Nephron (organoid): ENCODE measurements around the gene HMGN3.

Experiments used
- H3K27ac Mint-ChIP-seq, 3 experiments: 2 replicates each; pipeline ENCODE4 v1.8.0; 2020; ENCODE audit warnings: mixed read lengths in 3 of 3, mild to moderate bottlenecking in 2 of 3, moderate library complexity in 1 of 3
- H3K27me3 Mint-ChIP-seq: 2 replicates; pipeline ENCODE4 v1.8.0; 2021; ENCODE audit warnings: low read depth, mild to moderate bottlenecking, moderate library complexity, mixed read lengths
- H3K36me3 Mint-ChIP-seq: 2 replicates; pipeline ENCODE4 v1.8.0; 2020; ENCODE audit warnings: low read depth, mixed read lengths
- H3K4me1 Mint-ChIP-seq: 2 replicates; pipeline ENCODE4 v1.8.0; 2020; ENCODE audit warnings: mixed read lengths
- H3K4me3 Mint-ChIP-seq, 3 experiments: 2 replicates each; pipeline ENCODE4 v1.8.0; 2020; ENCODE audit warnings: mild to moderate bottlenecking in 3 of 3, mixed read lengths in 3 of 3, moderate library complexity in 2 of 3
- H3K9me3 Mint-ChIP-seq: 2 replicates; pipeline ENCODE4 v1.8.0; 2020; ENCODE audit warnings: mixed read lengths
- CTCF ChIP-seq, 3 experiments: fragments of 200-600 bp; sonication (generic); IDR thresholded peaks; one replicate each; pipeline ENCODE4 v1.5.0; 2021; ENCODE audit warnings: antibody characterized with exemption in 3 of 3; ENCODE audit not compliant: unreplicated experiment in 3 of 3

The HMGN3 gene

GRCh38 chr6:79231101-79231500 lies 3.4 kb downstream of the HMGN3 start:
- Mint-ChIP-seq H3K36me3 (peaks cover 28% of the 10 kb centered on the region), H3K4me1 (peaks cover 11% of the 10 kb centered on the region), H3K4me3 (peak overlapping the region in 2 of 3 experiments; percentile 9 to 19), H3K9me3 (no peaks in the 10 kb centered on the region), H3K27me3 (no peaks in the 10 kb centered on the region), H3K27ac (peak overlapping the region in 1 of 3 experiments; percentile 33)
- no peak for TF ChIP-seq CTCF (IDR thresholded peaks at IDR 0.05; ENCODE audit: unreplicated experiment in 3 of 3)

- no peak for TF ChIP-seq CTCF (IDR thresholded peaks at IDR 0.05; ENCODE audit: unreplicated experiment in 3 of 3)
- Mint-ChIP-seq H3K4me3 (no peak overlapping the region), H3K27ac (no peak overlapping the region), H3K27me3 (no peaks in the 10 kb centered on the region), H3K36me3 (peaks cover 28% of the 10 kb centered on the region), H3K4me1 (peaks cover 11% of the 10 kb centered on the region), H3K9me3 (no peaks in the 10 kb centered on the region)
Observed at GRCh38 chr6:79230149-79230548, 4.3 kb downstream of the HMGN3 start.

- Mint-ChIP-seq H3K27ac (no peak overlapping the region), H3K27me3 (no peaks in the 10 kb centered on the region), H3K4me1 (peaks cover 11% of the 10 kb centered on the region), H3K36me3 (peaks cover 40% of the 10 kb centered on the region), H3K4me3 (no peak overlapping the region), H3K9me3 (no peaks in the 10 kb centered on the region)
- no peak for TF ChIP-seq CTCF (IDR thresholded peaks at IDR 0.05; ENCODE audit: unreplicated experiment in 3 of 3)
Observed at GRCh38 chr6:79227445-79227844, 7.0 kb downstream of the HMGN3 start.

- Mint-ChIP-seq H3K36me3 (peaks cover 48% of the 10 kb centered on the region), H3K27me3 (no peaks in the 10 kb centered on the region), H3K27ac (peak overlapping the region; percentile 36 to 73 (median 47)), H3K9me3 (no peaks in the 10 kb centered on the region), H3K4me3 (no peak overlapping the region), H3K4me1 (peaks cover 5% of the 10 kb centered on the region)
- no peak for TF ChIP-seq CTCF (IDR thresholded peaks at IDR 0.05; ENCODE audit: unreplicated experiment in 3 of 3)
Observed at GRCh38 chr6:79226660-79227059, 7.8 kb downstream of the HMGN3 start.

- Mint-ChIP-seq H3K36me3 (peaks cover 51% of the 10 kb centered on the region), H3K4me1 (peaks cover 4% of the 10 kb centered on the region), H3K27me3 (no peaks in the 10 kb centered on the region), H3K9me3 (peaks cover 2% of the 10 kb centered on the region), H3K27ac (peak overlapping the region; percentile 31 to 68 (median 67)), H3K4me3 (no peak overlapping the region)
- TF ChIP-seq CTCF (IDR thresholded peaks at IDR 0.05; ENCODE audit: unreplicated experiment in 3 of 3): no peak
Observed at GRCh38 chr6:79225717-79226599, 8.5 kb downstream of the HMGN3 start.
